Measurements from ENCODE around the gene VPS41. TPM values are rescaled to one million over a fixed set of nuclear protein-coding genes. Genes with fewer than 3 reads are reported as not detected.

The VPS41 gene
- total and polyA plus RNA-seq, 7 donors = 10.2 to 38.5 (median 25.7) TPM

- no peak overlapping the region for H3K4me3 ChIP-seq
Observed at GRCh38 chr7:38840736-38841460, 68.1 kb downstream of the VPS41 start.

GRCh38 chr7:38839851-38840250 lies 69.1 kb downstream of the VPS41 start:
- no peak for DNase-seq
- H3K27ac ChIP-seq = no peak overlapping the region
- TF ChIP-seq POLR2AphosphoS5 (IDR thresholded peaks at IDR 0.05) (no peak), EP300 (IDR thresholded peaks at IDR 0.05) (no peak), CTCF (IDR thresholded peaks at IDR 0.05) (no peak), POLR2A (IDR thresholded peaks at IDR 0.05) (no peak)
- WGBS, 2 donors = 74 to 76% methylated on average over 5 of the region's 5 CpGs
- H3K9me3 ChIP-seq = no peaks in the 10 kb centered on the region
- H3K4me1 ChIP-seq = peaks cover 0 to 9% (median 4%) of the 10 kb centered on the region in 4 donors
- H3K27me3 ChIP-seq = no peaks in the 10 kb centered on the region
- intact Hi-C loops (cut with DNase I) = no loop called here
- H3K36me3 ChIP-seq = no peaks in the 10 kb centered on the region
- no peak overlapping the region for H3K4me3 ChIP-seq

More at GRCh38 chr7:38840736-38841460, 68.1 kb downstream of the VPS41 start:
- no peaks in the 10 kb centered on the region for H3K9me3 ChIP-seq
- no peaks in the 10 kb centered on the region for H3K27me3 ChIP-seq
- intact Hi-C loops (cut with DNase I) = no loop called here
- TF ChIP-seq CTCF (IDR thresholded peaks at IDR 0.05) = no peak
- no peak for TF ChIP-seq POLR2AphosphoS5 (IDR thresholded peaks at IDR 0.05)
- no peak for TF ChIP-seq POLR2A (IDR thresholded peaks at IDR 0.05)
- no peaks in the 10 kb centered on the region for H3K36me3 ChIP-seq
- no peak overlapping the region for H3K27ac ChIP-seq
- no peak for DNase-seq
- WGBS, 2 donors = 76 to 78% methylated on average over 2 of the region's 2 CpGs
- H3K4me1 ChIP-seq = peaks cover 0 to 11% (median 4%) of the 10 kb centered on the region in 4 donors

- 93 to 94% methylated on average over 6 of the region's 6 CpGs for WGBS, 2 donors
Observed at GRCh38 chr7:38838725-38839385, 70.1 kb downstream of the VPS41 start.

GRCh38 chr7:38834357-38834756 lies 74.6 kb downstream of the VPS41 start:
- no peak for DNase-seq
- no peaks in the 10 kb centered on the region for H3K27me3 ChIP-seq
- H3K27ac ChIP-seq = no peak overlapping the region
- no peaks in the 10 kb centered on the region for H3K36me3 ChIP-seq
- peaks cover 0 to 16% (median 9%) of the 10 kb centered on the region in 4 donors for H3K4me1 ChIP-seq
- H3K4me3 ChIP-seq = no peak overlapping the region
- 79 to 80% methylated on average over 3 of the region's 3 CpGs for WGBS, 2 donors
- no peaks in the 10 kb centered on the region for H3K9me3 ChIP-seq
- intact Hi-C loops (cut with DNase I) = no loop called here
- TF ChIP-seq POLR2AphosphoS5 (IDR thresholded peaks at IDR 0.05) (no peak), CTCF (IDR thresholded peaks at IDR 0.05) (no peak), POLR2A (IDR thresholded peaks at IDR 0.05) (no peak), EP300 (IDR thresholded peaks at IDR 0.05) (no peak)

More at GRCh38 chr7:38838725-38839385, 70.1 kb downstream of the VPS41 start:
- Histone ChIP-seq H3K9me3 (no peaks in the 10 kb centered on the region), H3K36me3 (no peaks in the 10 kb centered on the region), H3K27ac (no peak overlapping the region), H3K27me3 (no peaks in the 10 kb centered on the region), H3K4me3 (no peak overlapping the region), H3K4me1 (peaks cover 0 to 9% (median 4%) of the 10 kb centered on the region in 4 donors)
- DNase-seq = no peak
- intact Hi-C loops (cut with DNase I) = no loop called here
- TF ChIP-seq CTCF (IDR thresholded peaks at IDR 0.05) = no peak
- TF ChIP-seq EP300 (IDR thresholded peaks at IDR 0.05) = no peak
- no peak for TF ChIP-seq POLR2AphosphoS5 (IDR thresholded peaks at IDR 0.05)
- no peak for TF ChIP-seq POLR2A (IDR thresholded peaks at IDR 0.05)

Measured in sigmoid colon (tissue), 7 donors.